ENCODE results near the gene BBLN. TPM values are rescaled to one million over a fixed set of nuclear protein-coding genes. Genes with fewer than 3 reads are reported as not detected.

BBLN gene
- total and polyA plus RNA-seq, 2 donors (not counting 1 experiment from before 2014, with no cell fraction given): 44.3 to 148 TPM

GRCh38 chr9:128118472-128118857 is 41.6 kb upstream of the BBLN start:
- peaks cover 8% of the 10 kb centered on the region for H3K79me2 ChIP-seq (ENCODE audit: control insufficient read depth, insufficient read depth, low read length)
- no peak overlapping the region for H3K9ac ChIP-seq (ENCODE audit: low read length)
- 65% methylated on average over 3 of the region's 3 CpGs for WGBS (ENCODE audit: insufficient coverage)
- TF ChIP-seq EZH2 (IDR thresholded peaks at IDR 0.05; ENCODE audit: borderline replicate concordance, insufficient read depth, low read depth, low read length, poor library complexity, severe bottlenecking) (no peak), CTCF (IDR thresholded peaks at IDR 0.05) (no peak)
- H3K4me2 ChIP-seq (replicated peaks; ENCODE audit: low read depth, low read length, poor library complexity, severe bottlenecking): no peak overlapping the region
- ATAC-seq (ENCODE audit: low read depth) (no peak), DNase-seq (no peak)
- intact Hi-C loops (cut with micrococcal nuclease): loop anchor here (5.0 kb wide), 2 partner anchors 141 to 161 kb away; no protein-coding TSS in a partner anchor
- Mint-ChIP-seq H3K27ac (no peak overlapping the region), H3K4me1 (peaks cover 37% of the 10 kb centered on the region), H3K9me3 (ENCODE audit: insufficient read depth) (no peaks in the 10 kb centered on the region), H3K4me3 (no peak overlapping the region), H3K27me3 (no peaks in the 10 kb centered on the region)
- peaks cover 37 to 42% of the 10 kb centered on the region in 2 donors for H3K4me1 ChIP-seq (ENCODE audit: control insufficient read depth in 2 of 2, insufficient read depth in 2 of 2, low read length in 2 of 2)
- H3K9me3 ChIP-seq (ENCODE audit: control extremely low read depth in 1 of 3, control insufficient read depth in 2 of 3, insufficient read depth in 1 of 3, low read length in 2 of 3): peaks cover 0 to 6% (median 0%) of the 10 kb centered on the region in 3 donors
- H4K20me1 ChIP-seq (ENCODE audit: control insufficient read depth, insufficient read depth, low read length, poor library complexity, severe bottlenecking): peaks cover 6% of the 10 kb centered on the region
- H3K27ac ChIP-seq (ENCODE audit: low read length in 2 of 2): no peak overlapping the region
- H3K4me3 ChIP-seq (ENCODE audit: control extremely low read depth in 1 of 5, extremely low read depth in 1 of 5, insufficient read depth in 1 of 5, low read depth in 2 of 5, low read length in 4 of 5): no peak overlapping the region
- ChIA-PET CTCF (interaction anchor here (0.7 to 5.7 kb wide), 16 partner anchors 9 to 175 kb away, joined by 3 to 49 read pairs (median 8); partner anchors contain the start of gene PTGES2), POLR2A (interaction anchor here (1.0 to 1.2 kb wide), 2 partner anchors 127 to 141 kb away, joined by 3 to 8 read pairs; no protein-coding TSS in a partner anchor)
- no peak overlapping the region for H2AFZ ChIP-seq (ENCODE audit: insufficient read depth, low read depth, low read length, poor library complexity, severe bottlenecking)
- peaks cover 0 to 29% of the 10 kb centered on the region in 2 experiments for H3K36me3 ChIP-seq (replicated peaks in 1 of 2; ENCODE audit: control extremely low read depth in 1 of 2, control insufficient read depth in 1 of 2, extremely low read depth in 1 of 2, insufficient read depth in 2 of 2, low read length in 1 of 2)
- no peaks in the 10 kb centered on the region for H3K27me3 ChIP-seq (replicated peaks in 1 of 4; ENCODE audit: control extremely low read depth in 1 of 4, control insufficient read depth in 3 of 4, insufficient read depth in 4 of 4, low read length in 3 of 4)

- Histone ChIP-seq H3K9me3 (ENCODE audit: control extremely low read depth in 1 of 3, control insufficient read depth in 2 of 3, insufficient read depth in 1 of 3, low read length in 2 of 3) (peaks cover 0 to 6% (median 0%) of the 10 kb centered on the region in 3 donors), H3K27ac (ENCODE audit: low read length in 2 of 2) (no peak overlapping the region), H3K36me3 (replicated peaks in 1 of 2; ENCODE audit: control extremely low read depth in 1 of 2, control insufficient read depth in 1 of 2, extremely low read depth in 1 of 2, insufficient read depth in 2 of 2, low read length in 1 of 2) (peaks cover 0 to 28% of the 10 kb centered on the region in 2 experiments), H3K27me3 (replicated peaks in 1 of 4; ENCODE audit: control extremely low read depth in 1 of 4, control insufficient read depth in 3 of 4, insufficient read depth in 4 of 4, low read length in 3 of 4) (no peaks in the 10 kb centered on the region), H3K4me2 (replicated peaks; ENCODE audit: low read depth, low read length, poor library complexity, severe bottlenecking) (no peak overlapping the region), H3K79me2 (ENCODE audit: control insufficient read depth, insufficient read depth, low read length) (peaks cover 8% of the 10 kb centered on the region), H2AFZ (ENCODE audit: insufficient read depth, low read depth, low read length, poor library complexity, severe bottlenecking) (no peak overlapping the region), H3K4me3 (ENCODE audit: control extremely low read depth in 1 of 5, extremely low read depth in 1 of 5, insufficient read depth in 1 of 5, low read depth in 2 of 5, low read length in 4 of 5) (no peak overlapping the region), H4K20me1 (ENCODE audit: control insufficient read depth, insufficient read depth, low read length, poor library complexity, severe bottlenecking) (peaks cover 6% of the 10 kb centered on the region), H3K9ac (ENCODE audit: low read length) (no peak overlapping the region), H3K4me1 (ENCODE audit: control insufficient read depth in 2 of 2, insufficient read depth in 2 of 2, low read length in 2 of 2) (peaks cover 37 to 42% of the 10 kb centered on the region in 2 donors)
- intact Hi-C loops (cut with micrococcal nuclease): loop anchor here (5.0 kb wide), 2 partner anchors 142 to 162 kb away; no protein-coding TSS in a partner anchor
- no peak for DNase-seq
- H3K4me1 Mint-ChIP-seq: peaks cover 35% of the 10 kb centered on the region
- ATAC-seq (ENCODE audit: low read depth): no peak
- no peaks in the 10 kb centered on the region for H3K9me3 Mint-ChIP-seq (ENCODE audit: insufficient read depth)
- TF ChIP-seq CTCF (IDR thresholded peaks at IDR 0.05): no peak
- no peak for TF ChIP-seq EZH2 (IDR thresholded peaks at IDR 0.05; ENCODE audit: borderline replicate concordance, insufficient read depth, low read depth, low read length, poor library complexity, severe bottlenecking)
- 79% methylated on average over 8 of the region's 15 CpGs for WGBS (ENCODE audit: insufficient coverage)
- CTCF ChIA-PET: interaction anchor here (1.0 to 1.3 kb wide), 2 partner anchors 46 to 175 kb away, joined by 3 to 4 read pairs; no protein-coding TSS in a partner anchor
- no peak overlapping the region for H3K4me3 Mint-ChIP-seq
- H3K27ac Mint-ChIP-seq: no peak overlapping the region
- POLR2A ChIA-PET: no interaction called here
- no peaks in the 10 kb centered on the region for H3K27me3 Mint-ChIP-seq
Measured at GRCh38 chr9:128118971-128119665, 40.9 kb upstream of the BBLN start.

Data from B cell (primary cell).